T-helper 2 cell treated with Interferon-gamma antibody and Interleukin-4, amounts not matched to agents 5 μg/mL and 100 μg/mL, for 36 hours (primary cell): ENCODE results near the gene CDC14A.

Experiments
- DNase-seq: peaks from one replicate; pipeline ENCODE4 v3.0.0; 2021; ENCODE audit warnings: low spot score
- H3K27ac Mint-ChIP-seq: one replicate; pipeline ENCODE4 v1.8.0; 2021; ENCODE audit warnings: mild to moderate bottlenecking, mixed read lengths
- H3K27me3 Mint-ChIP-seq: one replicate; pipeline ENCODE4 v1.8.0; 2021; ENCODE audit warnings: low read depth, mixed read lengths
- H3K36me3 Mint-ChIP-seq: one replicate; pipeline ENCODE4 v1.8.0; 2021; ENCODE audit warnings: low read depth, mixed read lengths
- H3K4me1 Mint-ChIP-seq: one replicate; pipeline ENCODE4 v1.8.0; 2021; ENCODE audit warnings: low read depth, mixed read lengths
- H3K4me3 Mint-ChIP-seq: one replicate; pipeline ENCODE4 v1.8.0; 2022; ENCODE audit warnings: mild to moderate bottlenecking, moderate library complexity, mixed read lengths
- H3K9me3 Mint-ChIP-seq: one replicate; pipeline ENCODE4 v1.8.0; 2021; ENCODE audit warnings: mixed read lengths

The CDC14A gene

GRCh38 chr1:100352267-100353070, at the start of gene CDC14A:
CDC14A (plus strand) TSS chr1:100352506; CDS start chr1:100352955, 449 bp downstream.
- H3K27ac Mint-ChIP-seq: peak within 1 kb of the TSS; percentile 97
- H3K4me3 Mint-ChIP-seq: peak within 1 kb of the TSS; percentile 93
- peak; percentile 81 for DNase-seq
- H3K27me3 Mint-ChIP-seq: no peaks in the 10 kb centered on the region
- H3K4me1 Mint-ChIP-seq: peaks cover 37% of the 10 kb centered on the region
- H3K36me3 Mint-ChIP-seq: peaks cover 36% of the 10 kb centered on the region
- H3K9me3 Mint-ChIP-seq: no peaks in the 10 kb centered on the region

GRCh38 chr1:100302739-100303138, 49.6 kb upstream of the CDC14A start:
- Mint-ChIP-seq H3K36me3 (no peaks in the 10 kb centered on the region), H3K4me3 (no peak overlapping the region), H3K9me3 (no peaks in the 10 kb centered on the region)

GRCh38 chr1:100304227-100304626, 48.1 kb upstream of the CDC14A start:
- Mint-ChIP-seq H3K4me3 (no peak overlapping the region), H3K9me3 (no peaks in the 10 kb centered on the region), H3K36me3 (no peaks in the 10 kb centered on the region), H3K4me1 (peaks cover 9% of the 10 kb centered on the region), H3K27me3 (no peaks in the 10 kb centered on the region), H3K27ac (no peak overlapping the region)
- DNase-seq: no peak

More at GRCh38 chr1:100302739-100303138, 49.6 kb upstream of the CDC14A start:
- peaks cover 13% of the 10 kb centered on the region for H3K4me1 Mint-ChIP-seq
- H3K27ac Mint-ChIP-seq: no peak overlapping the region
- H3K27me3 Mint-ChIP-seq: no peaks in the 10 kb centered on the region
- DNase-seq: no peak

- H3K27ac Mint-ChIP-seq: no peak overlapping the region
- H3K36me3 Mint-ChIP-seq: peaks cover 2% of the 10 kb centered on the region
- no peak overlapping the region for H3K4me3 Mint-ChIP-seq
- peaks cover 7% of the 10 kb centered on the region for H3K4me1 Mint-ChIP-seq
- peaks cover 3% of the 10 kb centered on the region for H3K9me3 Mint-ChIP-seq
- no peaks in the 10 kb centered on the region for H3K27me3 Mint-ChIP-seq
- no peak for DNase-seq
These were observed 47.4 kb upstream of the CDC14A start for GRCh38 chr1:100304921-100305320.

- H3K4me3 Mint-ChIP-seq: no peak overlapping the region
- H3K4me1 Mint-ChIP-seq: peaks cover 7% of the 10 kb centered on the region
- no peak for DNase-seq
- H3K36me3 Mint-ChIP-seq: peaks cover 2% of the 10 kb centered on the region
- H3K9me3 Mint-ChIP-seq: peaks cover 6% of the 10 kb centered on the region
- H3K27me3 Mint-ChIP-seq: no peaks in the 10 kb centered on the region
- no peak overlapping the region for H3K27ac Mint-ChIP-seq
These were observed 46.4 kb upstream of the CDC14A start for GRCh38 chr1:100305954-100306353.

GRCh38 chr1:100306735-100307313, 45.5 kb upstream of the CDC14A start:
- Mint-ChIP-seq H3K9me3 (peaks cover 6% of the 10 kb centered on the region), H3K27ac (no peak overlapping the region), H3K36me3 (peaks cover 2% of the 10 kb centered on the region), H3K4me1 (peaks cover 7% of the 10 kb centered on the region), H3K4me3 (no peak overlapping the region), H3K27me3 (no peaks in the 10 kb centered on the region)
- DNase-seq: no peak

- peaks cover 7% of the 10 kb centered on the region for H3K4me1 Mint-ChIP-seq
- DNase-seq: no peak
- H3K27ac Mint-ChIP-seq: no peak overlapping the region
- H3K4me3 Mint-ChIP-seq: no peak overlapping the region
- peaks cover 2% of the 10 kb centered on the region for H3K36me3 Mint-ChIP-seq
- peaks cover 6% of the 10 kb centered on the region for H3K9me3 Mint-ChIP-seq
- peaks cover 4% of the 10 kb centered on the region for H3K27me3 Mint-ChIP-seq
These were observed 43.5 kb upstream of the CDC14A start for GRCh38 chr1:100308777-100309176.

GRCh38 chr1:100309863-100310262, 42.4 kb upstream of the CDC14A start:
- DNase-seq: no peak
- H3K27ac Mint-ChIP-seq: no peak overlapping the region
- H3K4me3 Mint-ChIP-seq: no peak overlapping the region
- H3K27me3 Mint-ChIP-seq: peaks cover 9% of the 10 kb centered on the region
- peaks cover 6% of the 10 kb centered on the region for H3K9me3 Mint-ChIP-seq
- peaks cover 7% of the 10 kb centered on the region for H3K4me1 Mint-ChIP-seq
- H3K36me3 Mint-ChIP-seq: peaks cover 2% of the 10 kb centered on the region

GRCh38 chr1:100313382-100313781, 38.9 kb upstream of the CDC14A start:
- Mint-ChIP-seq H3K4me3 (no peak overlapping the region), H3K27me3 (peaks cover 9% of the 10 kb centered on the region), H3K36me3 (peaks cover 2% of the 10 kb centered on the region), H3K27ac (no peak overlapping the region), H3K4me1 (no peaks in the 10 kb centered on the region), H3K9me3 (peaks cover 23% of the 10 kb centered on the region)
- no peak for DNase-seq

- H3K36me3 Mint-ChIP-seq: peaks cover 5% of the 10 kb centered on the region
- H3K4me1 Mint-ChIP-seq: no peaks in the 10 kb centered on the region
- no peak overlapping the region for H3K4me3 Mint-ChIP-seq
These were observed 35.7 kb upstream of the CDC14A start for GRCh38 chr1:100316622-100317021.

GRCh38 chr1:100320311-100321099, 31.8 kb upstream of the CDC14A start:
- Mint-ChIP-seq H3K36me3 (peaks cover 5% of the 10 kb centered on the region), H3K27ac (no peak overlapping the region), H3K27me3 (no peaks in the 10 kb centered on the region), H3K4me3 (no peak overlapping the region), H3K4me1 (peaks cover 8% of the 10 kb centered on the region), H3K9me3 (peaks cover 33% of the 10 kb centered on the region)
- no peak for DNase-seq

More at GRCh38 chr1:100316622-100317021, 35.7 kb upstream of the CDC14A start:
- peaks cover 34% of the 10 kb centered on the region for H3K9me3 Mint-ChIP-seq
- H3K27me3 Mint-ChIP-seq: peaks cover 9% of the 10 kb centered on the region
- H3K27ac Mint-ChIP-seq: no peak overlapping the region
- no peak for DNase-seq

GRCh38 chr1:100321100-100321493, 31.2 kb upstream of the CDC14A start:
- no peak overlapping the region for H3K27ac Mint-ChIP-seq
- peaks cover 29% of the 10 kb centered on the region for H3K9me3 Mint-ChIP-seq
- H3K36me3 Mint-ChIP-seq: peaks cover 5% of the 10 kb centered on the region

GRCh38 chr1:100321506-100321905, 30.8 kb upstream of the CDC14A start:
- Mint-ChIP-seq H3K4me3 (no peak overlapping the region), H3K9me3 (peaks cover 29% of the 10 kb centered on the region), H3K4me1 (peaks cover 8% of the 10 kb centered on the region), H3K27ac (no peak overlapping the region), H3K27me3 (no peaks in the 10 kb centered on the region), H3K36me3 (peaks cover 5% of the 10 kb centered on the region)
- DNase-seq: no peak

More at GRCh38 chr1:100321100-100321493, 31.2 kb upstream of the CDC14A start:
- Mint-ChIP-seq H3K27me3 (no peaks in the 10 kb centered on the region), H3K4me3 (no peak overlapping the region), H3K4me1 (peaks cover 8% of the 10 kb centered on the region)
- no peak for DNase-seq
